Lower leg skin (tissue), 4 donors: ENCODE results near the gene SIN3B. TPM values are rescaled to one million over a fixed set of nuclear protein-coding genes. Genes with fewer than 3 reads are reported as not detected.

ENCODE experiments used
- DNase-seq, 2 donors: peaks; one replicate each; pipeline ENCODE4 v3.0.0-alpha.2; 2019; ENCODE audit warnings: low spot score in 2 of 2
- H3K4me3 ChIP-seq: fragments of 200-600 bp; sonication (generic); 2 replicates; pipeline ENCODE4 v1.5.1; 2017; ENCODE audit warnings: mild to moderate bottlenecking, low read depth; ENCODE audit not compliant: poor library complexity, severe bottlenecking
- CTCF ChIP-seq, 3 donors: fragments of 450-650 bp; IDR thresholded peaks; one replicate each; pipeline ENCODE4 v1.5.1; 2016; ENCODE audit warnings: antibody characterized with exemption in 3 of 3, mild to moderate bottlenecking in 3 of 3, moderate library complexity in 2 of 3
- POLR2A ChIP-seq, 2 donors: fragments of 450-650 bp; IDR thresholded peaks; one replicate each; pipeline ENCODE4 v1.6.1; 2016 to 2017; ENCODE audit warnings: antibody characterized with exemption in 2 of 2, mild to moderate bottlenecking in 1 of 2, moderate library complexity in 1 of 2
- WGBS, 2 donors: methylation state at CpG; one replicate each; pipeline ENCODE4 v1.1.5; 2018; 5-methylcytosine and 5-hydroxymethylcytosine counted together
- intact Hi-C: fragments of 100-400 bp; cut with DNase I; formaldehyde crosslinking; loops from one replicate; pipeline ENCODE4 v1.15.0; 2023; ENCODE audit warnings: low total_unique reads
- total RNA-seq, 4 donors: library from RNA; depleted of rRNA; stranded (reverse); fragments of >200 nt; gene quantifications; one replicate each; pipeline ENCODE4 v1.1.0, GENCODE V29; 2016

SIN3B gene
- total RNA-seq, 4 donors from 2014 or later: 26.3 to 54.4 (median 40.1) TPM

GRCh38 chr19:16914421-16914820 lies 85.2 kb downstream of the SIN3B start:
- no peak overlapping the region for H3K4me3 ChIP-seq
- TF ChIP-seq POLR2A (IDR thresholded peaks at IDR 0.05): no peak
- no peak for TF ChIP-seq CTCF (IDR thresholded peaks at IDR 0.05)
- intact Hi-C loops: no loop called here
- WGBS, 2 donors: 91 to 96% methylated on average over 11 of the region's 11 CpGs
- DNase-seq: no peak

GRCh38 chr19:16915135-16915534 lies 85.9 kb downstream of the SIN3B start:
- WGBS, 2 donors: 64 to 72% methylated on average over 3 of the region's 3 CpGs
- TF ChIP-seq CTCF (IDR thresholded peaks at IDR 0.05) (no peak), POLR2A (IDR thresholded peaks at IDR 0.05) (no peak)
- DNase-seq: no peak
- no peak overlapping the region for H3K4me3 ChIP-seq
- intact Hi-C loops: no loop called here

- TF ChIP-seq CTCF (IDR thresholded peaks at IDR 0.05) (no peak), POLR2A (IDR thresholded peaks at IDR 0.05) (no peak)
- 75 to 79% methylated on average over 3 of the region's 3 CpGs for WGBS, 2 donors
- no peak for DNase-seq
- H3K4me3 ChIP-seq: no peak overlapping the region
- intact Hi-C loops: no loop called here
These were observed 86.5 kb downstream of the SIN3B start for GRCh38 chr19:16915734-16916133.

- WGBS, 2 donors: 83 to 87% methylated on average over 7 of the region's 7 CpGs
- no peak for TF ChIP-seq POLR2A (IDR thresholded peaks at IDR 0.05)
- no peak for TF ChIP-seq CTCF (IDR thresholded peaks at IDR 0.05)
- DNase-seq: no peak
- H3K4me3 ChIP-seq: no peak overlapping the region
- intact Hi-C loops: no loop called here
These were observed 88.2 kb downstream of the SIN3B start for GRCh38 chr19:16917401-16917800.

- no peak overlapping the region for H3K4me3 ChIP-seq
- DNase-seq: no peak
- intact Hi-C loops: no loop called here
- WGBS, 2 donors: 69 to 78% methylated on average over 4 of the region's 4 CpGs
- TF ChIP-seq POLR2A (IDR thresholded peaks at IDR 0.05) (no peak), CTCF (IDR thresholded peaks at IDR 0.05) (no peak)
These were observed 90.3 kb downstream of the SIN3B start for GRCh38 chr19:16919496-16919895.

- H3K4me3 ChIP-seq: no peak overlapping the region
- intact Hi-C loops: no loop called here
- 46 to 53% methylated on average over 7 to 11 of the region's 12 CpGs for WGBS, 2 donors
- DNase-seq: no peak
- TF ChIP-seq POLR2A (IDR thresholded peaks at IDR 0.05): no peak
- no peak for TF ChIP-seq CTCF (IDR thresholded peaks at IDR 0.05)
These were observed 91.8 kb downstream of the SIN3B start for GRCh38 chr19:16920816-16921529.
